NCI-H2107 (cell line): Measurements from ENCODE around the gene SRCIN1.

Source experiments
- DNase-seq: peaks from one replicate; lab custom pipeline; 2025; lab: John Stamatoyannopoulos, UW

The SRCIN1 gene

GRCh38 chr17:38561416-38562214 lies 44.1 kb downstream of the SRCIN1 start:
- no peak for DNase-seq

- DNase-seq = no peak
These were observed 45.0 kb downstream of the SRCIN1 start for GRCh38 chr17:38560503-38561318.

GRCh38 chr17:38559880-38560230 lies 45.9 kb downstream of the SRCIN1 start:
- DNase-seq = no peak

GRCh38 chr17:38559051-38559879 lies 46.5 kb downstream of the SRCIN1 start:
- DNase-seq = peak; percentile 82

- DNase-seq = no peak
These were observed 47.1 kb downstream of the SRCIN1 start for GRCh38 chr17:38558728-38559050.

- peak; percentile 85 for DNase-seq
These were observed 47.7 kb downstream of the SRCIN1 start for GRCh38 chr17:38557836-38558727.

GRCh38 chr17:38557396-38557795 lies 48.4 kb downstream of the SRCIN1 start:
- no peak for DNase-seq

- DNase-seq = no peak
These were observed 49.5 kb downstream of the SRCIN1 start for GRCh38 chr17:38556239-38556638.

GRCh38 chr17:38554430-38555350 lies 51.1 kb downstream of the SRCIN1 start:
- no peak for DNase-seq

GRCh38 chr17:38552343-38552742 lies 53.4 kb downstream of the SRCIN1 start:
- no peak for DNase-seq

GRCh38 chr17:38551121-38551520 lies 54.6 kb downstream of the SRCIN1 start:
- DNase-seq = no peak

GRCh38 chr17:38550661-38551060 lies 55.1 kb downstream of the SRCIN1 start:
- no peak for DNase-seq

GRCh38 chr17:38549285-38549684 lies 56.5 kb downstream of the SRCIN1 start:
- DNase-seq = no peak

GRCh38 chr17:38547444-38547843 lies 58.3 kb downstream of the SRCIN1 start:
- no peak for DNase-seq

GRCh38 chr17:38546396-38546795 lies 59.4 kb downstream of the SRCIN1 start:
- no peak for DNase-seq

GRCh38 chr17:38545531-38546225 lies 60.1 kb downstream of the SRCIN1 start:
- no peak for DNase-seq

- DNase-seq = no peak
These were observed 60.9 kb downstream of the SRCIN1 start for GRCh38 chr17:38544839-38545209.

GRCh38 chr17:38544175-38544838 lies 61.4 kb downstream of the SRCIN1 start:
- no peak for DNase-seq
